PC-3 (cell line): ENCODE results near the gene PAWR.

Experiments
- CTCF ChIP-seq: fragments of 300-600 bp; sonication (generic); conservative IDR thresholded peaks from 2 replicates; pipeline ENCODE4 v1.5.1; 2017; ENCODE audit warnings: antibody characterized with exemption, low read depth, mild to moderate bottlenecking, low read length
- EZH2 ChIP-seq: fragments of 300-600 bp; sonication (generic); IDR thresholded peaks from one replicate; pipeline ENCODE4 v1.6.1; 2017; ENCODE audit warnings: antibody characterized with exemption, mild to moderate bottlenecking, low read length; ENCODE audit not compliant: unreplicated experiment
- EZH2phosphoT487 ChIP-seq: fragments of 300-600 bp; sonication (generic); IDR thresholded peaks from 2 replicates; pipeline ENCODE4 v1.6.1; 2018; ENCODE audit warnings: mild to moderate bottlenecking, antibody characterized with exemption, low read length, borderline replicate concordance

GRCh38 chr12:79706676-79707075, 15.9 kb upstream of the PAWR start:
- TF ChIP-seq CTCF (no peak), EZH2 (no peak), EZH2phosphoT487 (no peak)
